ENCODE measurements around the gene GNPTG.

Gene GNPTG

GRCh38 chr16:1393613-1394176 lies 42.0 kb downstream of the GNPTG start:
- DNase-seq (ENCODE audit: low read depth, low spot score) = no peak
- no peak overlapping the region for H3K9ac ChIP-seq (ENCODE audit: insufficient read length)
- H3K9me3 ChIP-seq (ENCODE audit: low read depth, low read length) = no peaks in the 10 kb centered on the region
- no peak overlapping the region for H3K27ac ChIP-seq
- TF ChIP-seq FOXP2 (optimal IDR thresholded peaks at IDR 0.05; ENCODE audit: control extremely low read depth, extremely low read length, insufficient read depth) (no peak), EZH2 (IDR thresholded peaks at IDR 0.05) (no peak), POLR2AphosphoS5 (IDR thresholded peaks at IDR 0.05; ENCODE audit: borderline replicate concordance, low read depth, low read length) (no peak)
- no peaks in the 10 kb centered on the region for H3K36me3 ChIP-seq (ENCODE audit: insufficient read depth, low read length)
- H3K4me3 ChIP-seq = no peak overlapping the region

- H3K4me3 ChIP-seq = no peak overlapping the region
- H3K36me3 ChIP-seq (ENCODE audit: insufficient read depth, low read length) = no peaks in the 10 kb centered on the region
- H3K9ac ChIP-seq (ENCODE audit: insufficient read length) = no peak overlapping the region
- DNase-seq (ENCODE audit: low read depth, low spot score) = no peak
- TF ChIP-seq FOXP2 (optimal IDR thresholded peaks at IDR 0.05; ENCODE audit: control extremely low read depth, extremely low read length, insufficient read depth) = no peak
- no peak for TF ChIP-seq EZH2 (IDR thresholded peaks at IDR 0.05)
- TF ChIP-seq POLR2AphosphoS5 (IDR thresholded peaks at IDR 0.05; ENCODE audit: borderline replicate concordance, low read depth, low read length) = no peak
- H3K27ac ChIP-seq = no peak overlapping the region
- H3K9me3 ChIP-seq (ENCODE audit: low read depth, low read length) = no peaks in the 10 kb centered on the region
Observed at GRCh38 chr16:1394367-1394951, 42.7 kb downstream of the GNPTG start.

GRCh38 chr16:1395444-1396031 lies 43.8 kb downstream of the GNPTG start:
- TF ChIP-seq FOXP2 (optimal IDR thresholded peaks at IDR 0.05; ENCODE audit: control extremely low read depth, extremely low read length, insufficient read depth) = no peak
- TF ChIP-seq POLR2AphosphoS5 (IDR thresholded peaks at IDR 0.05; ENCODE audit: borderline replicate concordance, low read depth, low read length) = no peak
- no peak for TF ChIP-seq EZH2 (IDR thresholded peaks at IDR 0.05)
- Histone ChIP-seq H3K27ac (no peak overlapping the region), H3K9me3 (ENCODE audit: low read depth, low read length) (no peaks in the 10 kb centered on the region), H3K9ac (ENCODE audit: insufficient read length) (no peak overlapping the region), H3K36me3 (ENCODE audit: insufficient read depth, low read length) (no peaks in the 10 kb centered on the region), H3K4me3 (no peak overlapping the region)
- no peak for DNase-seq (ENCODE audit: low read depth, low spot score)

GRCh38 chr16:1397779-1398178 lies 46.0 kb downstream of the GNPTG start:
- Histone ChIP-seq H3K4me3 (no peak overlapping the region), H3K9me3 (ENCODE audit: low read depth, low read length) (no peaks in the 10 kb centered on the region), H3K36me3 (ENCODE audit: insufficient read depth, low read length) (no peaks in the 10 kb centered on the region), H3K27ac (no peak overlapping the region), H3K9ac (ENCODE audit: insufficient read length) (no peak overlapping the region)
- TF ChIP-seq FOXP2 (optimal IDR thresholded peaks at IDR 0.05; ENCODE audit: control extremely low read depth, extremely low read length, insufficient read depth) = no peak
- no peak for TF ChIP-seq POLR2AphosphoS5 (IDR thresholded peaks at IDR 0.05; ENCODE audit: borderline replicate concordance, low read depth, low read length)
- TF ChIP-seq EZH2 (IDR thresholded peaks at IDR 0.05) = no peak
- no peak for DNase-seq (ENCODE audit: low read depth, low spot score)

- H3K9ac ChIP-seq (ENCODE audit: insufficient read length) = no peak overlapping the region
Observed at GRCh38 chr16:1398351-1398750, 46.6 kb downstream of the GNPTG start.

GRCh38 chr16:1398826-1399581 lies 47.3 kb downstream of the GNPTG start:
- Histone ChIP-seq H3K9me3 (ENCODE audit: low read depth, low read length) (no peaks in the 10 kb centered on the region), H3K4me3 (no peak overlapping the region), H3K27ac (no peak overlapping the region), H3K36me3 (ENCODE audit: insufficient read depth, low read length) (no peaks in the 10 kb centered on the region), H3K9ac (ENCODE audit: insufficient read length) (no peak overlapping the region)
- TF ChIP-seq POLR2AphosphoS5 (IDR thresholded peaks at IDR 0.05; ENCODE audit: borderline replicate concordance, low read depth, low read length) (no peak), EZH2 (IDR thresholded peaks at IDR 0.05) (no peak), FOXP2 (optimal IDR thresholded peaks at IDR 0.05; ENCODE audit: control extremely low read depth, extremely low read length, insufficient read depth) (no peak)
- no peak for DNase-seq (ENCODE audit: low read depth, low spot score)

More at GRCh38 chr16:1398351-1398750, 46.6 kb downstream of the GNPTG start:
- no peaks in the 10 kb centered on the region for H3K36me3 ChIP-seq (ENCODE audit: insufficient read depth, low read length)
- H3K9me3 ChIP-seq (ENCODE audit: low read depth, low read length) = no peaks in the 10 kb centered on the region
- TF ChIP-seq POLR2AphosphoS5 (IDR thresholded peaks at IDR 0.05; ENCODE audit: borderline replicate concordance, low read depth, low read length) (no peak), FOXP2 (optimal IDR thresholded peaks at IDR 0.05; ENCODE audit: control extremely low read depth, extremely low read length, insufficient read depth) (no peak), EZH2 (IDR thresholded peaks at IDR 0.05) (no peak)
- no peak for DNase-seq (ENCODE audit: low read depth, low spot score)
- H3K4me3 ChIP-seq = no peak overlapping the region
- no peak overlapping the region for H3K27ac ChIP-seq

GRCh38 chr16:1401061-1401757 lies 49.5 kb downstream of the GNPTG start:
- Histone ChIP-seq H3K9me3 (ENCODE audit: low read depth, low read length) (no peaks in the 10 kb centered on the region), H3K4me3 (no peak overlapping the region), H3K27ac (no peak overlapping the region), H3K9ac (ENCODE audit: insufficient read length) (no peak overlapping the region), H3K36me3 (ENCODE audit: insufficient read depth, low read length) (no peaks in the 10 kb centered on the region)
- DNase-seq (ENCODE audit: low read depth, low spot score) = no peak
- no peak for TF ChIP-seq POLR2AphosphoS5 (IDR thresholded peaks at IDR 0.05; ENCODE audit: borderline replicate concordance, low read depth, low read length)
- no peak for TF ChIP-seq EZH2 (IDR thresholded peaks at IDR 0.05)
- no peak for TF ChIP-seq FOXP2 (optimal IDR thresholded peaks at IDR 0.05; ENCODE audit: control extremely low read depth, extremely low read length, insufficient read depth)

- no peak overlapping the region for H3K9ac ChIP-seq (ENCODE audit: insufficient read length)
- DNase-seq (ENCODE audit: low read depth, low spot score) = no peak
- TF ChIP-seq POLR2AphosphoS5 (IDR thresholded peaks at IDR 0.05; ENCODE audit: borderline replicate concordance, low read depth, low read length) (no peak), FOXP2 (optimal IDR thresholded peaks at IDR 0.05; ENCODE audit: control extremely low read depth, extremely low read length, insufficient read depth) (no peak), EZH2 (IDR thresholded peaks at IDR 0.05) (no peak)
- no peaks in the 10 kb centered on the region for H3K9me3 ChIP-seq (ENCODE audit: low read depth, low read length)
- H3K27ac ChIP-seq = no peak overlapping the region
- H3K4me3 ChIP-seq = no peak overlapping the region
- no peaks in the 10 kb centered on the region for H3K36me3 ChIP-seq (ENCODE audit: insufficient read depth, low read length)
Observed at GRCh38 chr16:1401758-1402154, 50.0 kb downstream of the GNPTG start.
